ENCODE results near the gene KCNJ3.
A peak's percentile ranks its signal among the peaks of the same experiment; 100 is the strongest.

Gene KCNJ3

DNA sequence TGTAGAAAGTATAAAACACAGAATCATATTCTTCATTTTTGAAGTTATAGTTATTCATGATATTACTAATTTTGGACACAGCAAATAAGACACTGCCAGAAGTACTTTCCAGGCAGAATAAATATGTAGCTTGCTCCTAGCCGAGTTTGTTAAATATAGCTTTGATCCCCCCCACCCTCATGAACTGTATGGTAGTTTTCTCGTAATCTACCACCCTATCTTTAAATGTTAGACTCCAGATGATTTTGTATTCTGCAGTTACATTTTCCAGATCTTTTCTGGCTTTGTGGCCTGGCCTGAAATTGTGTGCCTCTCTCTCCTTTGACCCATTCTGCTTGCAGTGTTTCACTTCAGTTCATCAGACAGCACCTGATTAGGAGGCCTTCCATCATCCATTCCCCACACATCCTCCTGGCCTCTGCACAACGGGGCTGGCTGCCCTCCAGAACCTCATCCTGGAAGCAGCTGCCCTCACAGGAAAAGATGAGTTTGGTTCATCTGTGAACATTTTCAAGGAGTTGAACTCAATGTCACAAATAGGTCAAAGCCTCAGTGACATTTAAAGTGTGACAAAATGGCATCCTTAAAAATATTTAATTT, 4.7 kb upstream of the KCNJ3 start:
- Histone ChIP-seq H3K27me3 (ENCODE audit: control insufficient read depth, insufficient read depth, low read length) (peaks cover 33% of the 10 kb centered on the region), H3K9ac (ENCODE audit: low read depth, low read length) (no peak overlapping the region), H3K36me3 (ENCODE audit: control insufficient read depth, insufficient read depth, low read length) (no peaks in the 10 kb centered on the region), H3K4me3 (ENCODE audit: low read depth, low read length) (no peak overlapping the region), H3K9me3 (ENCODE audit: control insufficient read depth, insufficient read depth, low read length) (no peaks in the 10 kb centered on the region), H3K4me1 (ENCODE audit: control insufficient read depth, insufficient read depth, low read length) (no peaks in the 10 kb centered on the region)

DNA sequence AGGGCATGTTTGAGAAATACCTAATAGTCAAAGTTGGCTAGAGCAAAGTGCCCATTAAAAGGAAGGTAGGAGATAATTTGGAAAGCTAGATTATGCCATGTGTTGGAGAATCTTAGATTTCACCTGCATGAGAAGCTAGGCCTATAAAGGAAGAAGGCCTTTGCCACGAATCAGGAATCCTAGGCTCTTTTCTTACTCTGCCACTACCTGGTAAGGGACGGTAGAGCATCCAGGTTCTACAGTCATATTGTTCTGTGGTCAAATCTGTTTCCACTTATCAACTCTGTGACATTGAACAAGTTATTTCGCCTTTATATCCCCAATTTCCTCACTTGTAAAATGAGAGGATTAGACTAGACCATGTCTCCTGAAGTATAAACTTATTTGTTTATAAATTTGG, 3.6 kb upstream of the KCNJ3 start:
- H3K4me3 ChIP-seq (ENCODE audit: low read depth, low read length) = no peak overlapping the region
- no peaks in the 10 kb centered on the region for H3K4me1 ChIP-seq (ENCODE audit: control insufficient read depth, insufficient read depth, low read length)
- no peaks in the 10 kb centered on the region for H3K9me3 ChIP-seq (ENCODE audit: control insufficient read depth, insufficient read depth, low read length)
- H3K36me3 ChIP-seq (ENCODE audit: control insufficient read depth, insufficient read depth, low read length) = no peaks in the 10 kb centered on the region
- H3K9ac ChIP-seq (ENCODE audit: low read depth, low read length) = no peak overlapping the region
- peaks cover 43% of the 10 kb centered on the region for H3K27me3 ChIP-seq (ENCODE audit: control insufficient read depth, insufficient read depth, low read length)

DNA sequence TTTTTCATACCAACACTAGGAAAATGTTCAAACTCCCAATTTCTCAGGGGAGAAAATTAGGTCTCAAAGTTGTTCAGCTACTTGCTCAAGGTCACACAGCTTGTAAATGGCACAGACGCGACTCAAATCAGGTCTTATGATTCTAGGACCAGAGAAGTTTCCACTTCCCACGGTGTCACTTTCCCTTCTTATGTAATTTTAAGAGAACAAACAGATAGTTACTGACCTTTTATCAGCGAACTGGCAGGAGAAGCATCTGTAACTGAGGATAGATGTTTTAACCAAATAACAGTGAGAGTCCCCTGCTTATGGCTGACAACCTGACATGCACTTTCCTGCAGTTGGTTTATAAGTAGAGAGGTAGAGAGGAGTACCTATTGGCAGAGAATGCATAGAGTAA, 2.1 kb upstream of the KCNJ3 start:
- Histone ChIP-seq H3K27me3 (ENCODE audit: control insufficient read depth, insufficient read depth, low read length) (peaks cover 48% of the 10 kb centered on the region), H3K9ac (ENCODE audit: low read depth, low read length) (no peak overlapping the region), H3K9me3 (ENCODE audit: control insufficient read depth, insufficient read depth, low read length) (no peaks in the 10 kb centered on the region)

DNA sequence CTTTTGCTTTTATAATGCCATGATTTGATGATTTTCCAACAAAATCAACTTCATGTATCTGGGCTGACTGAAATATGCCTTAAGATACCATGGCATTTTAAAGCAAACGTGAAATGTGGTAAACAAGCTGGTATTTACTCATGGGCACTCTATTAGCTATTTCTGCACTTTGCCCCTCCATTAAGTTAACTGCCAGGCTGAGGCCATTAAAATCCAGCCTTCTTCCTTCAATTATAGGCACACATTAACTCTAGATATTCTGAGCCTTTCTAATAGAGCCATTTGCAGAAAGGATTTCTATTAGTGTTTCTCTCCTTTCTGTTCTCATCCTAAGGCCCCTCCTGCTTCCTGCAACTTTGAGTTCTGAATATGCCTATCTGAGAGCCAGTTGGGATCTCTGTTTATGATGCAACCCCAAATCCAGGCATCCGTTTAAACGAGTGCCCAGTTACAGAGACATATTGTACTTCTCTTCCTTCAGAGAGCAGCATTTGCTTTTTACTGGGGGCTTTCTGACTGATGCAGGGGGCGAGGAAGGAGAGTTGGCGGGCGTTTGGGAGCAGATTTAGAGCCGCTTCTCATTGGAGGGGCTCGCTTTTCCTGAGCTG, 1.6 kb upstream of the KCNJ3 start:
- H3K27me3 ChIP-seq (ENCODE audit: control insufficient read depth, insufficient read depth, low read length) = peaks cover 48% of the 10 kb centered on the region

More for the DNA sequence above, 2.1 kb upstream of the KCNJ3 start:
- no peaks in the 10 kb centered on the region for H3K36me3 ChIP-seq (ENCODE audit: control insufficient read depth, insufficient read depth, low read length)
- no peaks in the 10 kb centered on the region for H3K4me1 ChIP-seq (ENCODE audit: control insufficient read depth, insufficient read depth, low read length)
- H3K4me3 ChIP-seq (ENCODE audit: low read depth, low read length) = no peak overlapping the region

DNA sequence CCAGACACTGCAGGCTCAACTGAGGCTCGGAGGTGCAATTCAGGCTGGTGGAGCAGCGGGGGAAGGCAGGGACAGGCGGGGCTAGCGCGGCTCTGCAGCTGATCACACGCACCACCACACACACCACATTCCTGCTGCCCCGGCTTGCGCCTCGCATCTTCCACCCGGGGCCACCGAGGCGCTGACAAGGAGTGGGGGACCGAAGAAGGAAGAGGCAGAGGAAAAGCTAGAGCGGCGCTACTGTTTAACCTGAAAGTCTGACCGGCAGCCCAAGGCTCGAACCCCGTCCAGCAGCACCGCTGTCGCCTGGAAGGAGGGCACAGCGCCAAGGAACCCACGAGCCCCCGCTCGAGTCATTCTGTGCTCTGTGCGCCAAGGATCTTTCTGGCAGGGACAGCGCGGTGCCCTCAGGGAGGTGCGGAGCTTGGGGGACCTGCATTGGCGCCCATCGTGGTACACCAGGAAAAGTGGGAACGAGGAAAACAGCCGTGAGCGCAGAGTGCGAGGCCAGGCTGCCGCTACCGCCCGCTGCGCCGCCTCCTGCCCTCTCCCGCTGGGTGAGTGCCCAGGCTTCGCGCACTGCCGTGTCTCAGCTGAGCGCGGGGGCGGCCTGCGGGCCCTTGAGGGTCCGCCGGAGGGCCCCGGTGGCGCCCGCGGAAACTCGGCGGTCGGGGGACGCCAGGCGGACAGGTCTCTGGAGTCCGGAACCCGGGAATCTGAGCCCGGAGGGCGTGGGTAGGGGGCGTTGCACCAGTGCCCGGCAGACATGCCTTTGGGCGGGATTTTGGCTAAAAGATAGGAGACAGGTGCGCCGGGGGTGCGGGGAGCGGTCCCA, 860 bp upstream of the KCNJ3 start:
- Histone ChIP-seq H3K27me3 (ENCODE audit: control insufficient read depth, insufficient read depth, low read length) (peaks cover 48% of the 10 kb centered on the region), H3K36me3 (ENCODE audit: control insufficient read depth, insufficient read depth, low read length) (no peaks in the 10 kb centered on the region), H3K4me3 (ENCODE audit: low read depth, low read length) (peak overlapping the region; percentile 80), H3K4me1 (ENCODE audit: control insufficient read depth, insufficient read depth, low read length) (no peaks in the 10 kb centered on the region), H3K9me3 (ENCODE audit: control insufficient read depth, insufficient read depth, low read length) (no peaks in the 10 kb centered on the region), H3K9ac (ENCODE audit: low read depth, low read length) (no peak overlapping the region)

More for the DNA sequence above, 1.6 kb upstream of the KCNJ3 start:
- Histone ChIP-seq H3K4me1 (ENCODE audit: control insufficient read depth, insufficient read depth, low read length) (no peaks in the 10 kb centered on the region), H3K9me3 (ENCODE audit: control insufficient read depth, insufficient read depth, low read length) (no peaks in the 10 kb centered on the region), H3K36me3 (ENCODE audit: control insufficient read depth, insufficient read depth, low read length) (no peaks in the 10 kb centered on the region), H3K9ac (ENCODE audit: low read depth, low read length) (no peak overlapping the region), H3K4me3 (ENCODE audit: low read depth, low read length) (peak overlapping the region; percentile 80)

DNA sequence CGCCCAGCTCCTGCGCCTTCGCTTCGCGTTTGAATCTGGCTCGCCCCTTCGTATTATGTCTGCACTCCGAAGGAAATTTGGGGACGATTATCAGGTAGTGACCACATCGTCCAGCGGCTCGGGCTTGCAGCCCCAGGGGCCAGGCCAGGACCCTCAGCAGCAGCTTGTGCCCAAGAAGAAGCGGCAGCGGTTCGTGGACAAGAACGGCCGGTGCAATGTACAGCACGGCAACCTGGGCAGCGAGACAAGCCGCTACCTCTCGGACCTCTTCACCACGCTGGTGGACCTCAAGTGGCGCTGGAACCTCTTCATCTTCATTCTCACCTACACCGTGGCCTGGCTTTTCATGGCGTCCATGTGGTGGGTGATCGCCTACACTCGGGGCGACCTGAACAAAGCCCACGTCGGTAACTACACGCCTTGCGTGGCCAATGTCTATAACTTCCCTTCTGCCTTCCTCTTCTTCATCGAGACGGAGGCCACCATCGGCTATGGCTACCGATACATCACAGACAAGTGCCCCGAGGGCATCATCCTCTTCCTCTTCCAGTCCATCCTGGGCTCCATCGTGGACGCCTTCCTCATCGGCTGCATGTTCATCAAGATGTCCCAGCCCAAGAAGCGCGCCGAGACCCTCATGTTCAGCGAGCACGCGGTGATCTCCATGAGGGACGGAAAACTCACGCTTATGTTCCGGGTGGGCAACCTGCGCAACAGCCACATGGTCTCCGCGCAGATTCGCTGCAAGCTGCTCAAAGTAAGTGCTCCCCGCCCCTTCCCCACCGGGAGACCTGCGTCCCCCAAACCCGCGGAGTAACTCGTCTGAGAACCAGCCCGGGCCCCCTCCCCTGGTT, 453 bp downstream of the KCNJ3 start:
- Histone ChIP-seq H3K9ac (ENCODE audit: low read depth, low read length) (no peak overlapping the region), H3K4me3 (ENCODE audit: low read depth, low read length) (peak overlapping the region; percentile 80), H3K27me3 (ENCODE audit: control insufficient read depth, insufficient read depth, low read length) (peaks cover 48% of the 10 kb centered on the region), H3K36me3 (ENCODE audit: control insufficient read depth, insufficient read depth, low read length) (no peaks in the 10 kb centered on the region), H3K4me1 (ENCODE audit: control insufficient read depth, insufficient read depth, low read length) (no peaks in the 10 kb centered on the region), H3K9me3 (ENCODE audit: control insufficient read depth, insufficient read depth, low read length) (no peaks in the 10 kb centered on the region)

DNA sequence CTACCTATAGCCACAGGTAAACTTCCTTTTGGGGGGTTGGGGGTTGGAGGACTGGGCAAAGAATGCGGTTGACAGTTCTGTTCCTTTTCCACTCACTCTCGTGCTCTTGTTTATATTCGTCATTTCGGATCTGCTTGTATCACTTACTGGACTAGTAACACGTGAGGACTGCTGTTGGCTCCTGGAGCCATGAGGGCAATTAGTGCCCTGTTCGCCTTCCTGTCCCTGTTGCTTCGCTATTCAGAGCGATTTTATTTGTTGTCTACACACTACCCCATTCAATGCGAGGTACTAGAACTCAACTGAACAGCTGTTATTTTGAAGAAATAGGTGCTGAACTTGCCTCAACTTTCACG, 1.1 kb downstream of the KCNJ3 start:
- peaks cover 48% of the 10 kb centered on the region for H3K27me3 ChIP-seq (ENCODE audit: control insufficient read depth, insufficient read depth, low read length)
- H3K36me3 ChIP-seq (ENCODE audit: control insufficient read depth, insufficient read depth, low read length) = no peaks in the 10 kb centered on the region
- H3K9ac ChIP-seq (ENCODE audit: low read depth, low read length) = no peak overlapping the region
- H3K4me1 ChIP-seq (ENCODE audit: control insufficient read depth, insufficient read depth, low read length) = no peaks in the 10 kb centered on the region
- peak overlapping the region; percentile 80 for H3K4me3 ChIP-seq (ENCODE audit: low read depth, low read length)
- no peaks in the 10 kb centered on the region for H3K9me3 ChIP-seq (ENCODE audit: control insufficient read depth, insufficient read depth, low read length)

DNA sequence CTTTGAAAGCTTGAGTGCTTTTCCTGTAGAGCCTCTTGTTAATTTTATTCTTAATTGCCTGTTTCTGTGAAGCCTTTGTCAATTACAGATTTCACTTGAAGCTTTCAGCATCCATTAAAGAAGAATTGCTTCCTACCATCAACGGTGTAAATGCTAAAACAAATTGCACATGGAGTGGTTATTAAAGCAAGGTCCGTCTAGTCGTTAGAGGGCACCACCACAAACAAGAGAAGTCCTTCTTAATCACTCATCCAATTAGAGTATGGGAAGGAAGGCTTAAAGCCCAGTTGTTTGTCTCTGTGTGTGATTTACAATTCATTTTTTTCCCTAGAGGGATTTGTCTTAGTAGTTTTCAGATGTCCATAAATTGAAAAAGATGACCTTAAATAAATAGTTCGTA, 1.6 kb downstream of the KCNJ3 start:
- H3K36me3 ChIP-seq (ENCODE audit: control insufficient read depth, insufficient read depth, low read length) = no peaks in the 10 kb centered on the region
- no peaks in the 10 kb centered on the region for H3K4me1 ChIP-seq (ENCODE audit: control insufficient read depth, insufficient read depth, low read length)
- no peaks in the 10 kb centered on the region for H3K9me3 ChIP-seq (ENCODE audit: control insufficient read depth, insufficient read depth, low read length)
- H3K9ac ChIP-seq (ENCODE audit: low read depth, low read length) = no peak overlapping the region
- peaks cover 48% of the 10 kb centered on the region for H3K27me3 ChIP-seq (ENCODE audit: control insufficient read depth, insufficient read depth, low read length)
- H3K4me3 ChIP-seq (ENCODE audit: low read depth, low read length) = no peak overlapping the region

DNA sequence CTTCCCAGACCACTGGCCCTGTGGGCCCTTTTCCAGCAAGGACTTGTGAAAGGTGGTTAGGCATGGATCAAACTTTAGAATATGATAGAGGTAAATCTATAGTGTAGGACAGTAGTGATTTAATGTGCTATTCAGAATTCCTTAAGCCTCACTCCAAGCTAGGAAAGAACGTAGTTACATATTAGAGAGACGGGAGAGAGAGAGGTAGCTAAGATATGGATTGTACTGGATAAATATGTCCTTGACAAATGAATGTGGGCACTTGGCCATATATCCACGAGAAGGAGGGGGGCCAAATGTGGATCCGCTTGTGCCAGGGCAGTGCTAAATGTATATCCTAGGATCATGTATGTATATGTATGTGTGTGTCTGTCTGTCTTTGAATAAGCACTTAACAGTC, 6.5 kb downstream of the KCNJ3 start:
- Histone ChIP-seq H3K4me1 (ENCODE audit: control insufficient read depth, insufficient read depth, low read length) (no peaks in the 10 kb centered on the region), H3K4me3 (ENCODE audit: low read depth, low read length) (no peak overlapping the region), H3K9ac (ENCODE audit: low read depth, low read length) (no peak overlapping the region), H3K36me3 (ENCODE audit: control insufficient read depth, insufficient read depth, low read length) (no peaks in the 10 kb centered on the region), H3K9me3 (ENCODE audit: control insufficient read depth, insufficient read depth, low read length) (no peaks in the 10 kb centered on the region), H3K27me3 (ENCODE audit: control insufficient read depth, insufficient read depth, low read length) (peaks cover 4% of the 10 kb centered on the region)

DNA sequence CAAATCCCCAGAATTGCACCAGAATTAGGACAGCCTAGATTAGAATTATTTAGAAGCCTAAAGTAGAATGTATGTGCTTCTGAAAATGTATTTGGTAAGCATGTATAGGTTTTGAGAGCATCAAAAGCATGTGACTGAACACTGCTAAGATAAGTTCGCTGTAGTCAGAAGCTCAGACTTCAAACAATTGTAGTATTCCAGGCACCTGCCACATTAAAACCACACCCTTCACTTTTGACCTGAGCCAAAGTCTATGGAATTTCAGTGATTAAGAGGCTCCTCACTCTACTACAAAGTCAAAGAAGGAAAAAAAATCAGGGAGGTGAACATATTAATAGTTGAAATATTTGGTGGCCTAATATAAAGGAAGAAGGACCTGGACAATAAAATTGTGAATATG, 8.2 kb downstream of the KCNJ3 start:
- Histone ChIP-seq H3K36me3 (ENCODE audit: control insufficient read depth, insufficient read depth, low read length) (no peaks in the 10 kb centered on the region), H3K4me1 (ENCODE audit: control insufficient read depth, insufficient read depth, low read length) (no peaks in the 10 kb centered on the region), H3K27me3 (ENCODE audit: control insufficient read depth, insufficient read depth, low read length) (no peaks in the 10 kb centered on the region), H3K9ac (ENCODE audit: low read depth, low read length) (no peak overlapping the region), H3K4me3 (ENCODE audit: low read depth, low read length) (no peak overlapping the region), H3K9me3 (ENCODE audit: control insufficient read depth, insufficient read depth, low read length) (no peaks in the 10 kb centered on the region)

DNA sequence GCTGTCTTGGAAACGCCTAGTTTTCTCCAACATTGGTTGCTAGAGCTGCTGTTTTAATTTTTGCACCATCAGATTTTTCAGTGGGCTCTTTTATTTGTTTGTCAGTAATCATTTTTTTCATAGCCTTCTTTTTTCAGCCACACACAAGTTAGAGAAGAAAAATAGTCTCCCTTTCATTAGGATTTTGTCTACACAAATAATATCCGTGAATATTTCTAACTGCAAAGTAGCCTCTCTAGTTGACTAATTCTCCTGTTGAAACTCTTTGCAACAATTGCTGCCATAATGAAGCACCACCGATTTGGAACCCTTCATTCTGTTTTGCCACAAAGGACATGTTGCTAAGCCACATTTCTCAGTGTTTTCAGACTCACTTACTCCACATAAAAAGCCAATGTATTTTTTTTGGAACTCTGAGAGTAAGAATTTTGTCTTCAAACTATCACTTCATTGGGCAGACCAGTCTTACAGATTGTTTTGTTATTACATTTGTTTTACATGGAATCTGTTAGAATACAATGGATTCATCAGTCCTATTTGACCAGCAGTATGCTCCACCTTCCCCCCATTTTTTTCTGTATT, 9.6 kb downstream of the KCNJ3 start:
- H3K36me3 ChIP-seq (ENCODE audit: control insufficient read depth, insufficient read depth, low read length) = no peaks in the 10 kb centered on the region
- no peaks in the 10 kb centered on the region for H3K9me3 ChIP-seq (ENCODE audit: control insufficient read depth, insufficient read depth, low read length)
- H3K4me3 ChIP-seq (ENCODE audit: low read depth, low read length) = no peak overlapping the region
- H3K4me1 ChIP-seq (ENCODE audit: control insufficient read depth, insufficient read depth, low read length) = no peaks in the 10 kb centered on the region
- no peak overlapping the region for H3K9ac ChIP-seq (ENCODE audit: low read depth, low read length)
- no peaks in the 10 kb centered on the region for H3K27me3 ChIP-seq (ENCODE audit: control insufficient read depth, insufficient read depth, low read length)
